Esophagus muscularis mucosa (tissue), 2 donors: ENCODE measurements around the gene MAGI2.

Source experiments
- EP300 ChIP-seq: sonication (generic); formaldehyde crosslinking; IDR thresholded peaks from one replicate; pipeline ENCODE4 v1.6.1; 2017; ENCODE audit warnings: antibody characterized with exemption
- POLR2A ChIP-seq: fragments of 450-650 bp; IDR thresholded peaks from one replicate; pipeline ENCODE4 v1.6.1; 2017; ENCODE audit warnings: antibody characterized with exemption, moderate library complexity, mild to moderate bottlenecking, low read depth

DNA sequence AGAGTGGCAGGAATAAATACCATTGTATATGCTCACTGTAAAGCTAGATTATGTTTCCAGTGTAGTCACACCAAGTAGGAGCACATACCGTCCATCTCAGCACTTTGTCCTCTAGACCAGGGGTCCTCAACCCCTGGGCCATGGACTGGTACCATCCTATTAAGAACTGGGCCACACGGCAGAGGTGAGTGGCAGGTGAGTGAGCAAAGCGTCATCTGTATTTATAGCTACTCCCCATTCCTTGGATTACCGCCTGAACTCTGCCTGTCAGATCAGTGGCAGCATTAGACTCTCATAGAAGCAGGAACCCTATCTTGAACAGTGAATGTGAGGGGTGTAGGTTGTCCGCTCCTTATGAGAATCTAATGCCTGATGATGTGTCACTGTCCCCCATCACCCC, 735.3 kb downstream of the MAGI2 start:
- no peak for TF ChIP-seq POLR2A
- no peak for TF ChIP-seq EP300
